ENCODE data around the gene CUL3. TPM values are rescaled to one million over a fixed set of nuclear protein-coding genes. Genes with fewer than 3 reads are reported as not detected.

CUL3 gene
- total RNA-seq, 1 experiment from 2014 or later: 114 TPM

- no peak overlapping the region for H3K14ac ChIP-seq (ENCODE audit: insufficient read depth, low read length)
- no peak overlapping the region for H4K91ac ChIP-seq (ENCODE audit: insufficient read length, low read depth, low read length)
- no peak overlapping the region for H2AK5ac ChIP-seq (ENCODE audit: insufficient read length, low read length)
- no peak overlapping the region for H2BK12ac ChIP-seq (ENCODE audit: insufficient read length, low read depth, low read length)
- no peaks in the 10 kb centered on the region for H3K27me3 ChIP-seq (ENCODE audit: insufficient read depth, low read length)
- no peak overlapping the region for H3K27ac ChIP-seq (ENCODE audit: insufficient read length, low read depth, low read length)
- no peak overlapping the region for H2BK15ac ChIP-seq (ENCODE audit: low read depth, low read length)
- no peak for DNase-seq
- no peak overlapping the region for H4K8ac ChIP-seq (replicated peaks; ENCODE audit: insufficient read length, low read depth, low read length)
- H4K20me1 ChIP-seq (ENCODE audit: control insufficient read depth, insufficient read depth, insufficient read length): no peaks in the 10 kb centered on the region
- no peak overlapping the region for H3K4me2 ChIP-seq (ENCODE audit: insufficient read depth, insufficient read length, low read length)
- no peak overlapping the region for H3K4ac ChIP-seq (ENCODE audit: low read depth, low read length)
- Mint-ChIP-seq H3K4me1 (no peaks in the 10 kb centered on the region; a peak in 1 of 4 replicates), H3K36me3 (ENCODE audit: insufficient read depth in 1 of 3, low read depth in 3 of 3) (no peaks in the 10 kb centered on the region), H3K9me3 (no peaks in the 10 kb centered on the region; a peak in 1 of 5 replicates), H3K4me3 (no peak overlapping the region), H3K27me3 (ENCODE audit: low read depth) (no peaks in the 10 kb centered on the region), H3K27ac (no peak overlapping the region)
- H4K5ac ChIP-seq (ENCODE audit: insufficient read length, low read depth, low read length): no peak overlapping the region
- H3K9me3 ChIP-seq (ENCODE audit: control insufficient read depth, low read depth, low read length): no peaks in the 10 kb centered on the region
- no peaks in the 10 kb centered on the region for H3K23me2 ChIP-seq (ENCODE audit: insufficient read length, low read depth, low read length, poor library complexity, severe bottlenecking)
- H2BK5ac ChIP-seq (ENCODE audit: insufficient read length, low read length): no peak overlapping the region
- no peak overlapping the region for H3K23ac ChIP-seq (ENCODE audit: insufficient read length, low read depth, low read length)
- no peak overlapping the region for H2AFZ ChIP-seq (ENCODE audit: low read length)
- no peak for TF ChIP-seq CTCF (conservative IDR thresholded peaks at IDR 0.05)
- no peak overlapping the region for H2BK120ac ChIP-seq (ENCODE audit: low read depth, low read length, poor library complexity, severe bottlenecking)
- H3T11ph ChIP-seq (ENCODE audit: low read length): no peak overlapping the region
- no CpG with 5 or more reads among the region's 5 CpGs for WGBS (ENCODE audit: extremely low coverage, insufficient read length, low lambda C conversion rate)
- no peaks in the 10 kb centered on the region for H3K4me1 ChIP-seq (ENCODE audit: insufficient read depth, low read length)
- H2BK20ac ChIP-seq (ENCODE audit: low read depth, low read length, poor library complexity, severe bottlenecking): no peak overlapping the region
- H3K79me1 ChIP-seq (ENCODE audit: insufficient read depth, low read depth, low read length, poor library complexity, severe bottlenecking): no peaks in the 10 kb centered on the region
- H3K56ac ChIP-seq (ENCODE audit: insufficient read length, low read depth, low read length): no peak overlapping the region
- no peak overlapping the region for H3K18ac ChIP-seq (ENCODE audit: insufficient read length, low read depth, low read length)
- no peaks in the 10 kb centered on the region for H3K79me2 ChIP-seq (ENCODE audit: insufficient read depth, low read length)
- no peak overlapping the region for H3K9ac ChIP-seq (ENCODE audit: extremely low read depth, insufficient read length, low read length)
Observed at GRCh38 chr2:224612578-224612977, 27.4 kb upstream of the CUL3 start.

Data from H9 (cell line).